ENCODE results near the gene TFF1.
A peak's percentile ranks its signal among the peaks of the same experiment; 100 is the strongest.

TFF1 gene

GRCh38 chr21:42314616-42315295, 51.6 kb downstream of the TFF1 start:
- no peak for DNase-seq

- peak; percentile 60 for DNase-seq
Measured at GRCh38 chr21:42313501-42313969, 52.8 kb downstream of the TFF1 start.

GRCh38 chr21:42312626-42313104, 53.7 kb downstream of the TFF1 start:
- no peak for DNase-seq

All from femur (tissue), 1 donor.